Smooth muscle cell (in vitro differentiated cells): ENCODE data around the gene NT5E. TPM values are rescaled to one million over a fixed set of nuclear protein-coding genes. Genes with fewer than 3 reads are reported as not detected.
A peak's percentile ranks its signal among the peaks of the same experiment; 100 is the strongest.

Experiments
- DNase-seq: peaks from one replicate; lab custom pipeline; 2025; ENCODE audit not compliant: unreplicated experiment; lab: John Stamatoyannopoulos, UW
- H2AFZ ChIP-seq: fragments of 200-600 bp; sonication (generic); 2 replicates; pipeline ENCODE4 v1.6.0; 2016; ENCODE audit warnings: antibody characterized with exemption, low read depth, mild to moderate bottlenecking
- H3F3A ChIP-seq: fragments of 200-600 bp; sonication (generic); 2 replicates; pipeline ENCODE4 v1.6.0; 2017; ENCODE audit warnings: antibody characterized with exemption, low read depth
- H3K27ac ChIP-seq: fragments of 200-600 bp; sonication (generic); 2 replicates; pipeline ENCODE4 v1.5.1; 2016; ENCODE audit warnings: low read depth, mild to moderate bottlenecking
- H3K27me3 ChIP-seq: fragments of 200-600 bp; sonication (generic); 2 replicates; pipeline ENCODE4 v1.6.1; 2016; ENCODE audit warnings: low read depth, mild to moderate bottlenecking
- H3K36me3 ChIP-seq: fragments of 200-600 bp; sonication (generic); 2 replicates; pipeline ENCODE4 v1.5.1; 2016; ENCODE audit warnings: low read depth
- H3K4me1 ChIP-seq: fragments of 200-600 bp; sonication (generic); 2 replicates; pipeline ENCODE4 v1.5.1; 2016; ENCODE audit warnings: low read depth
- H3K4me2 ChIP-seq: fragments of 200-600 bp; sonication (generic); 2 replicates; pipeline ENCODE4 v1.6.0; 2016; ENCODE audit warnings: mild to moderate bottlenecking
- H3K4me3 ChIP-seq: fragments of 200-600 bp; sonication (generic); 2 replicates; pipeline ENCODE4 v1.5.1; 2016; ENCODE audit warnings: mild to moderate bottlenecking
- H3K79me2 ChIP-seq: fragments of 200-600 bp; sonication (generic); 2 replicates; pipeline ENCODE4 v1.6.0; 2016; ENCODE audit warnings: low read depth, mild to moderate bottlenecking
- H3K9ac ChIP-seq: fragments of 200-600 bp; sonication (generic); 2 replicates; pipeline ENCODE4 v1.6.0; 2016; ENCODE audit warnings: low read depth
- H3K9me3 ChIP-seq: fragments of 200-600 bp; sonication (generic); replicated peaks from 2 replicates; pipeline ENCODE4 v1.5.1; 2016; ENCODE audit warnings: low read depth
- H4K20me1 ChIP-seq: fragments of 200-600 bp; sonication (generic); 2 replicates; pipeline ENCODE4 v1.6.0; 2016; ENCODE audit warnings: low read depth
- CTCF ChIP-seq: fragments of 200-600 bp; sonication (generic); IDR thresholded peaks from 2 replicates; pipeline ENCODE4 v1.5.1; 2017; ENCODE audit warnings: borderline replicate concordance, mild to moderate bottlenecking, antibody characterized with exemption; ENCODE audit not compliant: insufficient read depth, poor library complexity, severe bottlenecking
- WGBS: methylation state at CpG from one replicate; pipeline ENCODE4 v1.1.7; 2016; ENCODE audit warnings: low lambda C conversion rate; 5-methylcytosine and 5-hydroxymethylcytosine counted together
- polyA plus RNA-seq: library from polyadenylated mRNA; unstranded; fragments of >200 nt; fragmentation: Nextera tagmentation; extraction: Ambion mirVana; gene quantifications from 2 replicates; pipeline ENCODE4 v1.2.1, GENCODE V29; 2016
- total RNA-seq: library from RNA; depleted of rRNA; stranded (reverse); fragments of >200 nt; gene quantifications from 2 replicates; pipeline ENCODE4 v1.2.3, GENCODE V29; 2014

Gene NT5E
- total and polyA plus RNA-seq, 2 experiments from 2014 or later: 88.6 to 124 TPM

GRCh38 chr6:85459224-85459901 lies 9.5 kb downstream of the NT5E start:
- WGBS: 25% methylated on average over 4 of the region's 4 CpGs

GRCh38 chr6:85460154-85460920 lies 10.5 kb downstream of the NT5E start:
- Histone ChIP-seq H3K36me3 (no peaks in the 10 kb centered on the region), H3K79me2 (peaks cover 28% of the 10 kb centered on the region), H2AFZ (no peak overlapping the region), H3K27me3 (no peaks in the 10 kb centered on the region), H3K4me1 (peaks cover 18% of the 10 kb centered on the region), H3K9ac (no peak overlapping the region), H3F3A (peaks cover 20% of the 10 kb centered on the region), H3K4me3 (no peak overlapping the region), H3K9me3 (no peaks in the 10 kb centered on the region), H3K4me2 (peak overlapping the region; percentile 29), H4K20me1 (no peaks in the 10 kb centered on the region), H3K27ac (peak overlapping the region; percentile 100)
- no peak for TF ChIP-seq CTCF
- DNase-seq: no peak
- WGBS: 71% methylated on average over 4 of the region's 4 CpGs

More at GRCh38 chr6:85459224-85459901, 9.5 kb downstream of the NT5E start:
- Histone ChIP-seq H3K4me2 (peak overlapping the region; percentile 32), H3K9me3 (no peaks in the 10 kb centered on the region), H3K36me3 (no peaks in the 10 kb centered on the region), H3K4me3 (no peak overlapping the region), H3K27me3 (no peaks in the 10 kb centered on the region), H3K9ac (peak overlapping the region; percentile 6), H4K20me1 (peaks cover 5% of the 10 kb centered on the region), H3K27ac (peak overlapping the region; percentile 100), H3K79me2 (peaks cover 37% of the 10 kb centered on the region), H3K4me1 (peaks cover 18% of the 10 kb centered on the region), H3F3A (peaks cover 20% of the 10 kb centered on the region), H2AFZ (no peak overlapping the region)
- DNase-seq: no peak
- no peak for TF ChIP-seq CTCF

DNA sequence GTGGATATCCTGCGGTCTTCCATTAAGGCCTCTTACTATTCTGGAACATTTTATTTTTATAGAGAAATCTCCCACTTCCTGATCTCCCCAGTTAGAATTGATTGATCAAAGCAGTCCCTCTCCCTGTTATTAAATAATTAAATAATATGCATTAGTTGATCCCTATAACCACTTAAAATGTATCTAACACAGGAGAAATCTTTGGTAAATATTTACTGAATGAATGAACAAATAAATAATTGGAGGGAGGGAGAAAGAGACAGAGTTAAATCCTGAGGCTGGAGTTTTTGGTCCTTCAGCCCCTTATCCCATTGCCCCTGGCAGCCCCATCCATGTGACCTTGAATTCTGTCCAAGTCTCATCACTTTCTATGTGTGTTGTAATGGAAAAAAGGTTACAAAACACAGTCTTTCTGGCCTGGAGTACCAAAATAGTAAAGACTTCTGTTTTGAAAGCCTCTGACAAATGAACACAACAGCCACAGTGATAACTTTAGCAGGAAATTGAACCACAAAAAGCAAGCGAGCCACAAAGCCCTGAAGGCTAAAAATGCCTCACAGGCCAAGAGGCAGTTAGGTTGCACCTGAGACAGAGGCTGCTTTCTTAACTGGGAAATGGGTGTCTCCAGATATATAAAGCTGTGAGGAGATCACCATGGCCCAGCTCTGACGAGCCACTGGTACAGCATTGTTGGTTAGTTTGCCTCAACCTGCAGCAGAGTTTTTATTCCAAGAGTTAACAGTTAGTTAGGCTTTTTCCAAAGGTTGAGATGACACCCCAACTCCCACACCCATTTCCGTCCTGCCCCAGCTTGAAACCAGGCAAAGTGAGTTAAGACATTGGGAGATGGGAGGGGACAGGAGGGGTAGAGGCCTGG lies 11.3 kb downstream of the NT5E start:
- no peak for TF ChIP-seq CTCF
- Histone ChIP-seq H2AFZ (no peak overlapping the region), H3K9ac (no peak overlapping the region), H3K4me1 (peaks cover 18% of the 10 kb centered on the region), H4K20me1 (no peaks in the 10 kb centered on the region), H3K27ac (peak overlapping the region; percentile 100), H3K79me2 (peaks cover 19% of the 10 kb centered on the region), H3F3A (peaks cover 20% of the 10 kb centered on the region), H3K27me3 (no peaks in the 10 kb centered on the region), H3K9me3 (no peaks in the 10 kb centered on the region), H3K36me3 (no peaks in the 10 kb centered on the region), H3K4me2 (peak overlapping the region; percentile 40), H3K4me3 (no peak overlapping the region)
- WGBS: 68% methylated on average over 4 of the region's 4 CpGs
- no peak for DNase-seq
